Measurements from ENCODE around the gene NTSR2.
"Not testable (repeated sequence)": the region's sequence is repeated elsewhere in the genome, so short reads cannot be mapped to it uniquely, and the experiment has no call there.

The NTSR2 gene

DNA sequence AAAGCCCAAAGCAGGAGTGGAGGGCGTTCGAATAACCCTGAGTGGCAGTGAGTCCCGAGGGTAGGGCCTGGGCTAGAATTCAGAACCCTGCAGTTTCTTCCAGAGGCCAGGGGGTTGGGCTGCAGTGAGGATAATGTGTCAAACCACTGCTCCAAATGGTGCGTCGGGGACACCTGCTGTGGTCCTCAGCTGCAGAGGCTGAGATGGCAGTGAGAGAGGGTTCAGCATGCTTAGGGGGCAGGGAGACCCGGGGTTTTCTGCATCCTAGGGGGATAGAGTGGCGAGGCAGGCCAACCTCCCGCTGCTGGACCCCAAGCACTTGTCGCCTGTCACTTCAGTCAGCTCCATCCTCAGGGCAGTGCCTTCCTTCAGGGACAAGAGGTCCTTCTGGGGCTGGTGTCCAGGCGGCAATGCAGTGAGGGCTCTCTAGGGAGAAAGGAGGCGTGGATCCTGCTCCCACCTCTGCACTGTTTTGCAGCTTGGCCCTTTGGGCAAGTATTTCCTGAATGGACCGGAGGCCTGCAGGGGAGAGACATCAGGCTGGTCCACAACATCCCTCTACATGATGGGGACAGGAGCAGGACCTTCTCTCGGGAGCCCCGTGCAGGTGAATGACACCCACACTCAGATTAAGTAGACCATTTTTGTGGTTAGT lies 8.4 kb upstream of the NTSR2 start:
- no peak for DNase-seq

GRCh38 chr2:11677136-11678055 lies 7.4 kb upstream of the NTSR2 start:
- DNase-seq: no peak

GRCh38 chr2:11676640-11677039 lies 6.6 kb upstream of the NTSR2 start:
- DNase-seq: peak; percentile 90

DNA sequence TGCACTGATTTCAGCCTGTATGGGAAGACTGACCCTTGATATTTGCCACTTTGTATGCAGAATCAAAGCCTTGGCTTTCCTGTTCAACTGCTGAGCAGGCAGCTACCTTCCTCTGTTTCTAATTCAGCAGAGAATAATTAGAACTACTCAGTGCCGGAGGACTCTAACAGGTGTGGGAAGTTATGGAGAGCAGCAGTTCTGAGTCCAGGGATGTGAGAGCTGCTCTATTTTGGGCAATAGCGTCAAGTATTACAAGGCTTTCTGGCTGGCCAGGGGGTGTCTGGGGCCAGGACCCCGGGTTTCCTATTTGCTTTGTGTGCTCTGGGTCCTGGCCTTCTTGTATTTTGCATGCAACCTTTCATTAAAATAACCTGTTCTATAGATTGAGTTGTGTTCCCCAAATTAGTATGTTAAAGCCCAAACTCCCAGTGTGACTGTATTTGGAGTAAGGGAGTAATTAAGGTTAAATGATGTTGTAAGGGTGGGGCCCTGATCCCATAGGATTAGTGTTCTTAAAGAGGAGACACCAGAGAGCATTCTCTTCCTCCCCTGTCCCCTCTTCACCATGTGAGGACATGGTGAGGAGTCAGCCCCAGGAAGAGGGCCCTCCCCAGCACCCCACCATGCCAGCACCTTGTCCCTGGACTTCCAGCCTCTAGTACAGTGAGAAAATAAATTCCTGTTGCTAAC lies 5.6 kb upstream of the NTSR2 start:
- no peak for DNase-seq

GRCh38 chr2:11674983-11675382 lies 5.0 kb upstream of the NTSR2 start:
- no peak for DNase-seq

- no peak for DNase-seq
Observed at GRCh38 chr2:11672407-11672806, 2.4 kb upstream of the NTSR2 start.

DNA sequence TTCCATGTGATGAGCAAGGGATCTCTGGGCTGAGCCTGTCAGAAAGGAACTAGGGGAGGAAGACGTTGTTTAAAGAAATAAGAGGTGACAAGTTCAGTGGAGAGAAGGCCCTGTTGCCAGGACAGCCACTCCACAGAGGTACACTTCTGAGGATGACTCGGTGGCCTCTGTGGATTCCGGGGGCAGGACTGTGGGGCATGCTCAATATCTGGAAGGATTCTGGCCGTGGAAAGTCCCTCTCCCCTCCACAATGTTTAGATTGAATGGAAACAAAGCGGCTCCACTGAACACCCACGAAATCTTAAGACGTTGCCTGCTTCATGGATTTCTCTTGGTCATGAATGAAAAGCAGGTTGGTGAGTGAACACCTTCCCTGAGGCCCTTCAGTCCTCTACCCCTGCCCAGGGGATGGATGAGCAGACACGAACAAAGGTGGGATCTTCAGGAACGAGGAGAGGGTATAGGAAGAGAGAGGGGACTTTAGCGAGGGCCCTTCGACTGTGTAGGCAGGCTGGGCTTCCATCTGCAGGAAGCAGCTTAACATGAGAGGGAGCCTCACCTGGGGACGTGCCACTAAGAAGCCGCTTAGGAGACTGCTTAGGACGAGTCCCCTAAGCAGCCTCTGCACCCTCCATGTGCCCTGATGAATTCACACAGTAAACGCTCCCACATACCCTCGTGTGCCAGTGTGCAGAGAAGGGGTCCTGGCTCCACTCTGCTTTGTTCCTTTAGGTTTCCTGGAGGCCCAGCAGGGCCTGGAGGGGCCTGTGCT lies 1.9 kb downstream of the NTSR2 start:
- DNase-seq: no peak

DNA sequence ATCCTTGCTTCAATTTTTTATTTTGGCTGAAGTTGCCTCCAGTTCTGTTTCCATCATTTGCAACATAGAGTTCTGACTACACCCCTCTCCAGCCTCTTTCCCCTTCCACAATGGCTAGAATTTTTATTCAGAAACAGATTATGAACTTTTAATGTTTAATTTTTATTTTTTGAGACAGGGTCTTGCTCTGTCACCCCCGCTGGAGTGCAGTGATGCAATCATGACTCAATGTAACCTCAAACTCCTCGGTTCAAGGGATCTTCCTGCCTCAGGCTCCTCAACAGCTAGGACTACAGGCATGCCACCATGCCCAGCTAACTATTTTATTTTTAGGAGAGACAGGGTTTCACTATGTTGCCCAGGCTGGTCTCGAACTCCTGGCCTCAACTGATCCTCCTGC lies 2.8 kb downstream of the NTSR2 start:
- DNase-seq: no peak

- DNase-seq: no peak
Observed at GRCh38 chr2:11665510-11666362, 4.3 kb downstream of the NTSR2 start.

DNA sequence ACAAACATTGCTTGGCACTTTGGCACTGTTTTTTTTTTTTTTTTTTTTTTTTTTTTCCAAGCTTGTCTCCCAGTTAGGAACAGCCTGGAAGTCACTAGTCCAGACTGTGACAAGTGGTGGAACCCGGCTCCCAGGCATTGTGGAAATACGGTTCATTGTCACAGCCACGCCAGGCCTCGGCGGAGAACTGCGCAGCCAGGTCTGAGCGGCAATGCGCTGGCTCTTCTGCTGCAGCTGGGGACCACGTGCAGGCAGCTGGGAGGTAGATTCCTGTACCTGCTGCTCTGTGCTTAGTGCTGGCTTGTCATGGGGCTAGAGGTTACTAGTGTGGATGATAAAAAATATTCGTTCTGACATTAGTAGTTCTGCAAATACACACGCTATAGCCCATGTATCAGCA lies 5.0 kb downstream of the NTSR2 start:
- DNase-seq: no peak

DNA sequence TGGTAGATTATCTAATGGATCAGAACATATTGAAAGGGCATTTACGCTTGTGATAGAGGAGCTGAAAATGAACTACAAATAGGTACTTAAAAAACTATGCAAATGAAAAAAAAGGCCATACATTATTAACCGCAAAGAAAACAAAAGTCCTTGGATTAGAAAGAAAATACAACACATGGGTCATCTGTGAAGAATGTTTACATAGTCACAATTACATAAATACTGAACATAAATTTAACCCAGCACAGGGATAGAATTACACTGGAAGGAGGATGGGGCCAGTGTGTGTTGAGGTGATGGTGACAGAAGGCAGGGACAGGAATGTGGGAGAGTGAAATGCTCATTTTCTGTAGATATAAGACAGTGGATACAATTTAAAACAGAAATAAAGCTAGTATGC lies 6.6 kb downstream of the NTSR2 start:
- no peak for DNase-seq

GRCh38 chr2:11662882-11663281 lies 7.1 kb downstream of the NTSR2 start:
- DNase-seq: no peak

- DNase-seq: no peak
Observed at GRCh38 chr2:11661891-11662435, 8.0 kb downstream of the NTSR2 start.

GRCh38 chr2:11660396-11660795 lies 9.6 kb downstream of the NTSR2 start:
- not testable (repeated sequence) for DNase-seq

DNA sequence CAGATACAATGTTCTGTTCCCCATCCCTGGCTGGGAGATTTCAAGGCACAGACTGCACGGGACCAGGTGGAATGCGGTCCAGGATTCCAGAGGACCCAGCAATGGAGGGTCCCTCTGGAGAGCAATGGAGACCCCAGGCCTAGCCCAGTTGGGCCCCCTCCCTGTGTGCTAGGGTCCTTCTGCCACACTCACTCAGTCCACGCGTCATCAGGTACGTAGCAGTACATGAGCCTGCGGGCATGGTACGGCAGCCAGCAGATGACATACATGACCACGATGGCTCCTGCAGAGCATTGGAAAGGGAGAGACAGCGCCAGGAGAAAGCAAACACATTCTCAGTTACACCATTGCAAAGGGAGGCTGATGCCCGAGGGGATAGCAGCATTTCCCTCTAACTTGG lies 10.1 kb downstream of the NTSR2 start:
- DNase-seq: no peak

- DNase-seq: no peak
Observed at GRCh38 chr2:11659115-11659475, 10.9 kb downstream of the NTSR2 start.

DNA sequence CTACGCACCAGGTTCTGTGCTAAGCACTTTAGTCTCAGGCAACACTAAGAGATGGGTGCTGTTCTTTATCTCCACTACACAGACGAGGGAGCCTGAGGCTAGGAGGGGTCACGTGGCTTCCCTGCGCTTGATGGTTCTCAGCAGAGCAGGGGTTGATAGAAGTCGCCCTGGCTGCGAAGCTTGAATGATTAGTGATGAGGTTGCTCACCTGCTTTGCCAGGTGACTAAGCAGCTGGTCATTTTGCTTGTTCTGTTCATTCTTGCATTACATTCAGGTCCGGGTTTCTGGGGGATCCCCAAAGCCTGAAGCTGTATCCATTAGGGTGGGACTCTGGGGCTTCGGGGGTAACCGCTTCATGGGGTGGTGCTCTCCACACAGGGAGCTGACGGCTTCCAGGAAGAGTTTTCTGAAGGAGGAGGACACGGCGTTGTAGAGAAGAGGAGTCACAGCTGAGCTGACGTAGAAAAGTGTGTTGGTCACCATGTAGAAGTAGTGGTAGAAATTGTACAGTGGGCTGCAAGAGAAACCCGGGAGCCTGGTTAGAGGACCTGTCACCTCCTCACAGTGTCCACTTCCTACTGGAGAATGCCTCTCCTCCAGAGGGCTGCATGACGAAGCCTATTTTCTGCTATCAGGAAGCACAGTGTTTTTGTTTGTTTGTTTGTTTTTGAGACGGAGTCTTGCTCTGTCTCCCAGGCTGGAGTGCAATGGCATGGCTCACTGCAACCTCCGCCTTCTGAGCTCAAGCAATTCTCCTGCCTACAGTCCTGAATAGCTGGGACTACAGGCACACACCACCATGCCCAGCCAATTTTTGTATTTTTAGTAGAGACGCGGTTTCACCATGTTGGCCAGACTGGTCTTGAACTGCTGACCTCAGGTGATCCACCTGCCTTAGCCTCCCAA lies 11.5 kb downstream of the NTSR2 start:
- DNase-seq: no peak

GRCh38 chr2:11657646-11658045 lies 12.3 kb downstream of the NTSR2 start:
- DNase-seq: no peak

DNA sequence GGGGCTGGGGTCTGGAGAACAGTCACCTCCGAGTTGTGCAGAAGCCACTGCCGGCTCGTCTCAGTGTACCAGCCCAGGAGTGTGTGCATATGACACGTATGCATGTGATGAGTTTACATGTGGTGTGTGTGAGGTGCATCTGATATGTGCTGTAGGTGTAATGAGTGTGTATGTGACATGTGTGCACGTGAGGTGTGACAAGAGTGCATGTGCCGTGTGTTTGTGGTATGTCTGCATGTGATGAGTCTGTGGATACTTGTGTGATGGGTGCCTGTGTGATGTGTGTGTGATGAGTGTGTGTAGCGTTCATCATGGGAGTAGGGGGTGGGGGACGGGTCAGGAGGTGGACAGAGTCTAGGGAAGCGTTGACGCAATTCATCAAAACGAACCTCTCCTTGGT lies 12.8 kb downstream of the NTSR2 start:
- no peak for DNase-seq

DNA sequence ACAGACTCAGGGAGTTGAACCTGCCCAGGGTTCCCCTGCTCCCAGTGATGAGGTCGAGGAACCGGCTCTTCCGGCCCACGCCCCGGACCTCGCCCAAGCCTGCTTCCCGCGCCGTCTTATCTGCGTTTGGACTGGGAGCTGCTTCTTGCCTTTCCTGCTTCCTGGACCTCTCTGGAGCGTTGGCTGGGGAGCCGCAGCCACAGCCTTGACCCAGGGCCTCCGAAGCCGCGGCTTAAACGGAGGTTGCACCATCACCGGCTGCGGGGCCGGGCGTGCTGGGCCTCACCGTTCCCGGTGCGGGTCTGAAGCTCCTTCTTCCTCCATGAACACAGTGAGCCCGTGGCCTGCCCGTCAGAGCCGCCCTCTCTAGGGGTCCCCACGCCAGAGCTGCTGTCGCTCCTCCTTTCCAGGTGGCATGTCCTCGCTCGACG lies 13.3 kb downstream of the NTSR2 start:
- DNase-seq: no peak

DNA sequence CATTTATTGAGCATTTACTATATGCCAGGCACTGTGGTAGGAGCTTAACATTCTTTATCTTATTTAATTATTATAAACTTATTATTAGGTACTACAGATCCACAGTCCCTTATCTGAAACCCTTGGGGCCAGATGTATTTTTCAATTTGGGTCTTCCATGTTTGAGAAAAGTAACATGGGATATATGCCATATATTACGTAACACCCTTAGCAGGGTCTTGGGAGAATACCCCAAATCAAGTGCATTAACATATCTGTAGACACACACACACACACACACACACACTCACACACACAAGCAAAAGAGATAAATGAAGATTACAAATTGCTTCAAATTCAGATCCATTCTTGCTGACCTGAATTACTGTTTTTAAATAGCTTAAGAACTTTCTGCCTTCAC lies 13.7 kb downstream of the NTSR2 start:
- DNase-seq: no peak
